Fibroblast of lung (primary cell): ENCODE data around the gene ITM2C. TPM values are rescaled to one million over a fixed set of nuclear protein-coding genes. Genes with fewer than 3 reads are reported as not detected.

Experiments
- DNase-seq, 2 donors: peaks; one replicate each; pipeline versions ENCODE4 v3.0.0 to v3.0.0-alpha.2; 2010; ENCODE audit warnings: low read depth in 2 of 2
- H2AFZ ChIP-seq: 2 replicates; pipeline ENCODE4 v1.5.1; 2012; ENCODE audit warnings: low read length, control low read depth, inconsistent platforms
- H3K27ac ChIP-seq: 2 replicates; pipeline ENCODE4 v1.5.1; 2011; ENCODE audit warnings: low read length, control low read depth; ENCODE audit not compliant: insufficient read depth
- H3K27me3 ChIP-seq: 2 replicates; pipeline ENCODE4 v1.5.1; 2011; ENCODE audit warnings: mild to moderate bottlenecking, low read length; ENCODE audit not compliant: control insufficient read depth, insufficient read depth
- H3K36me3 ChIP-seq: 2 replicates; pipeline ENCODE4 v1.5.1; 2011; ENCODE audit warnings: low read length; ENCODE audit not compliant: control insufficient read depth, insufficient read depth
- H3K4me1 ChIP-seq: 2 replicates; pipeline ENCODE4 v1.5.1; 2011; ENCODE audit warnings: low read length; ENCODE audit not compliant: control insufficient read depth, insufficient read depth; ENCODE audit errors: extremely low read depth
- H3K4me2 ChIP-seq: 2 replicates; pipeline ENCODE4 v1.5.1; 2011; ENCODE audit warnings: low read length, control low read depth; ENCODE audit not compliant: insufficient read depth; ENCODE audit errors: extremely low read depth
- H3K4me3 ChIP-seq, 4 experiments: fragments of 200-600 bp in 1 of 4; sonication (generic) in 1 of 4; replicated peaks in 1 of 4; 2 replicates each; pipeline ENCODE4 v1.5.1; 2011 to 2016; ENCODE audit warnings: low read length in 4 of 4, low read depth in 3 of 4, mild to moderate bottlenecking in 3 of 4, control low read depth in 2 of 4, inconsistent platforms in 1 of 4, mixed read lengths in 1 of 4; ENCODE audit not compliant: insufficient read depth in 1 of 4; ENCODE audit errors: control extremely low read depth in 1 of 4
- H3K79me2 ChIP-seq: 2 replicates; pipeline ENCODE4 v1.5.1; 2012; ENCODE audit warnings: mild to moderate bottlenecking, low read length, inconsistent platforms; ENCODE audit not compliant: control insufficient read depth, insufficient read depth
- H3K9ac ChIP-seq: 2 replicates; pipeline ENCODE4 v1.5.1; 2011; ENCODE audit warnings: mild to moderate bottlenecking, low read length, control low read depth; ENCODE audit not compliant: insufficient read depth
- H3K9me3 ChIP-seq: 2 replicates; pipeline ENCODE4 v1.5.1; 2012; ENCODE audit warnings: low read depth, low read length; ENCODE audit not compliant: control insufficient read depth, insufficient read depth
- H4K20me1 ChIP-seq: 2 replicates; pipeline ENCODE4 v1.5.1; 2011; ENCODE audit warnings: low read length; ENCODE audit not compliant: control insufficient read depth, insufficient read depth; ENCODE audit errors: extremely low read depth
- EZH2 ChIP-seq: IDR thresholded peaks from 2 replicates; pipeline ENCODE4 v1.5.1; 2012; ENCODE audit warnings: low read length, control low read depth, mild to moderate bottlenecking; ENCODE audit errors: missing control alignments
- polyA plus RNA-seq, 2 donors: library from polyadenylated mRNA; depleted of rRNA in 1 of 2; stranded (reverse) in 1 of 2; unstranded in 1 of 2; fragments of >200 nt; gene quantifications; 2 replicates each; pipeline ENCODE4 v1.2.1, GENCODE V29; 2011 to 2012; ENCODE audit warnings: missing spikeins in 1 of 2
- total RNA-seq: library from RNA; depleted of rRNA; stranded (reverse); fragments of >200 nt; gene quantifications from 2 replicates; pipeline ENCODE4 v1.2.1, GENCODE V29; 2014
- TF ChIP-seq, protein P1 (sequence below), 2 donors: IDR thresholded peaks in 1 of 2; conservative IDR thresholded peaks in 1 of 2; 1 replicate in 1 of 2; 2 replicates in 1 of 2; pipeline ENCODE4 v1.5.1; 2011 to 2012; ENCODE audit warnings: low read length in 2 of 2, control low read depth in 1 of 2, inconsistent platforms in 1 of 2, low read depth in 1 of 2, mild to moderate bottlenecking in 1 of 2

Gene ITM2C
- total and polyA plus RNA-seq, 2 donors (not counting 1 experiment from before 2014, with no cell fraction given): 77.3 to 236 TPM

- Histone ChIP-seq H3K4me2 (no peak overlapping the region), H3K27ac (no peak overlapping the region), H3K9me3 (no peaks in the 10 kb centered on the region), H3K79me2 (no peaks in the 10 kb centered on the region), H3K4me3 (no peak overlapping the region), H3K27me3 (peaks cover 8% of the 10 kb centered on the region), H3K4me1 (no peaks in the 10 kb centered on the region), H2AFZ (no peak overlapping the region), H3K9ac (no peak overlapping the region), H3K36me3 (peaks cover 6% of the 10 kb centered on the region), H4K20me1 (no peaks in the 10 kb centered on the region)
- no peak for DNase-seq
- TF ChIP-seq, protein P1, sequence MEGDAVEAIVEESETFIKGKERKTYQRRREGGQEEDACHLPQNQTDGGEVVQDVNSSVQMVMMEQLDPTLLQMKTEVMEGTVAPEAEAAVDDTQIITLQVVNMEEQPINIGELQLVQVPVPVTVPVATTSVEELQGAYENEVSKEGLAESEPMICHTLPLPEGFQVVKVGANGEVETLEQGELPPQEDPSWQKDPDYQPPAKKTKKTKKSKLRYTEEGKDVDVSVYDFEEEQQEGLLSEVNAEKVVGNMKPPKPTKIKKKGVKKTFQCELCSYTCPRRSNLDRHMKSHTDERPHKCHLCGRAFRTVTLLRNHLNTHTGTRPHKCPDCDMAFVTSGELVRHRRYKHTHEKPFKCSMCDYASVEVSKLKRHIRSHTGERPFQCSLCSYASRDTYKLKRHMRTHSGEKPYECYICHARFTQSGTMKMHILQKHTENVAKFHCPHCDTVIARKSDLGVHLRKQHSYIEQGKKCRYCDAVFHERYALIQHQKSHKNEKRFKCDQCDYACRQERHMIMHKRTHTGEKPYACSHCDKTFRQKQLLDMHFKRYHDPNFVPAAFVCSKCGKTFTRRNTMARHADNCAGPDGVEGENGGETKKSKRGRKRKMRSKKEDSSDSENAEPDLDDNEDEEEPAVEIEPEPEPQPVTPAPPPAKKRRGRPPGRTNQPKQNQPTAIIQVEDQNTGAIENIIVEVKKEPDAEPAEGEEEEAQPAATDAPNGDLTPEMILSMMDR (conservative IDR thresholded peaks at IDR 0.05 in 1 of 2, IDR thresholded peaks at IDR 0.05 in 1 of 2; ENCODE audit: low read depth in 1 of 2, low read length in 2 of 2): no peak
- no peak for TF ChIP-seq EZH2
Observed at GRCh38 chr2:230823264-230823964, 41.3 kb upstream of the ITM2C start.

DNA sequence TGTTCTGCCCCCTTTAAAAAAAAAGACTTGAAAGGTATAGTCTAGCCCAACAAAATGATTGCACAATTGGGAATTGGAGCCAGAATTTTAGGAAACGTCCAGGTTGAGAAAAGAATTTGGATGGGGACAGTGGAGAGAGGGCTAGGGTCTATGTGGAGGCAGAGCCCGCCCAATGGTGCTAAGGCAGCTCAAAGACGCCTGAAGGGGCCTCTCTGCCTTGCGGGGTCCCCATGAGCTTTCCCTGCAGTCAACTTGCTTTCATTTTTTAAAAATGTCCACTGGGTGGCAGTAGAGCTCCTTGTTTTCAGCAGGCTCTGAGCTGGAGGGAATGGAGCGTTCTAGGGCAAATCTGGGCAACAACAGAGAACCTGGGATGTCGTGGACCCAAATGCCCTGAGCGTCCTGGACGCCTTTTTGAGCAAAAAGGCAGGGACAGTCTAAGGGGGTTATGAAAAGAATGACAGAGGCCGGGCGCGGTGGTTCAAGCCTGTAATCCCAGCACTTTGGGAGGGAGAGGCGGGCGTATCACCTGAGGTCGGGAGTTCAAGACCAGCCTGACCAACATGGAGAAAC, 40.2 kb upstream of the ITM2C start:
- H4K20me1 ChIP-seq: no peaks in the 10 kb centered on the region
- H3K27me3 ChIP-seq: peaks cover 8% of the 10 kb centered on the region
- H3K4me2 ChIP-seq: peak overlapping the region; percentile 78
- H3K9ac ChIP-seq: no peak overlapping the region
- peak; percentile 71 to 87 for DNase-seq
- peak overlapping the region; percentile 32 to 56 (median 44) for H3K4me3 ChIP-seq
- H3K9me3 ChIP-seq: no peaks in the 10 kb centered on the region
- no peaks in the 10 kb centered on the region for H3K4me1 ChIP-seq
- no peaks in the 10 kb centered on the region for H3K79me2 ChIP-seq
- no peak overlapping the region for H3K27ac ChIP-seq
- TF ChIP-seq EZH2: no peak
- TF ChIP-seq, protein P1 (conservative IDR thresholded peaks at IDR 0.05 in 1 of 2, IDR thresholded peaks at IDR 0.05 in 1 of 2; ENCODE audit: low read depth in 1 of 2, low read length in 2 of 2): peak; percentile 55 to 67
- H2AFZ ChIP-seq: peak overlapping the region; percentile 70
- H3K36me3 ChIP-seq: peaks cover 1% of the 10 kb centered on the region

DNA sequence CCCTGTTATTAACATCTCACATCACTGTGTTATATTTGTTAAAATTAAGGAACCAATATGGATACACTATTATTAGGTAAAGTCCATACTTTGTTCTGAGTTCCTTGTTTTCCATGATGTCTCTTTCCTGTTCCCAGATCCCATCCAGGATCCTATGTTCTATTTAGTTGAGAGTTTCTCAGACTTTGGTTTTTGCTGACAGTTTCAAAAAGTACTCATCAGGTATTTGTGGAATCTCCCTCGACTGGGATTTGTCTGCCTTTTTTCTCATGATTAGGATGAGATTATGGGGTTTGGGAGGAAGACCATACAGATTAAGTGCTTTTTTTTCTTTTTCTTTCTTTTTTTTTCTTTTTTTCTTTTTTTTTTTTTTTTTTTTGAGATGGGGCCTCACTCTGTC, 39.4 kb upstream of the ITM2C start:
- Histone ChIP-seq H3K4me2 (no peak overlapping the region), H3K27me3 (peaks cover 8% of the 10 kb centered on the region), H3K27ac (no peak overlapping the region)

More for the DNA sequence above, 39.4 kb upstream of the ITM2C start:
- Histone ChIP-seq H3K9ac (no peak overlapping the region), H3K4me3 (no peak overlapping the region), H3K36me3 (no peaks in the 10 kb centered on the region), H4K20me1 (no peaks in the 10 kb centered on the region), H3K79me2 (no peaks in the 10 kb centered on the region), H2AFZ (no peak overlapping the region), H3K9me3 (no peaks in the 10 kb centered on the region), H3K4me1 (no peaks in the 10 kb centered on the region)
- DNase-seq: no peak
- no peak for TF ChIP-seq EZH2
- TF ChIP-seq, protein P1 (conservative IDR thresholded peaks at IDR 0.05 in 1 of 2, IDR thresholded peaks at IDR 0.05 in 1 of 2; ENCODE audit: low read depth in 1 of 2, low read length in 2 of 2): no peak
